Neural progenitor cell (in vitro differentiated cells): Measurements from ENCODE around the gene RUBCN.

Experiments used
- EZH2 ChIP-seq: fragments of 200-600 bp; sonication (generic); IDR thresholded peaks from 2 replicates; pipeline ENCODE4 v1.6.1; 2017; ENCODE audit warnings: antibody characterized with exemption, mild to moderate bottlenecking, moderate library complexity
- TF ChIP-seq, protein P1 (sequence below): fragments of 200-600 bp; sonication (generic); IDR thresholded peaks from 2 replicates; pipeline ENCODE4 v1.5.1; 2017; ENCODE audit warnings: antibody characterized with exemption, mild to moderate bottlenecking

DNA sequence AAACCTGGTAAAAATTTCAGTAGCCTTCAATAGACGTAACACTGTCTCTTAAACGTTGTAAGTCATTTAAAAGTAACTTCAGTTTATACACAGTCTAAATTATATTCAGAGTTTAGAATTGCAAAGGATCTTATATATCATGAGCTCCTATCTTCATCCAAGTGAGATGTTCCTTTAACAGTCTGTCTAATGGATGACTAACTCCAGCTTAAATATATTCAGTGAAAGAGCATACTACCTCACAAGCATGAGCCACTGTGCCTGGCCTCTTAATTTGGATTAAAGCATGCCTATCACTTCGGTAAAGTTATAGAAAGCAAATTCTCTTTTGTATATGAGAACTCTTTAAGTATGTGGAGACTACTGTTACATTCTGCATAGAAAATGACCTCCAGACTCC lies 20.0 kb upstream of the RUBCN start:
- TF ChIP-seq EZH2, result no peak
- TF ChIP-seq, protein P1, sequence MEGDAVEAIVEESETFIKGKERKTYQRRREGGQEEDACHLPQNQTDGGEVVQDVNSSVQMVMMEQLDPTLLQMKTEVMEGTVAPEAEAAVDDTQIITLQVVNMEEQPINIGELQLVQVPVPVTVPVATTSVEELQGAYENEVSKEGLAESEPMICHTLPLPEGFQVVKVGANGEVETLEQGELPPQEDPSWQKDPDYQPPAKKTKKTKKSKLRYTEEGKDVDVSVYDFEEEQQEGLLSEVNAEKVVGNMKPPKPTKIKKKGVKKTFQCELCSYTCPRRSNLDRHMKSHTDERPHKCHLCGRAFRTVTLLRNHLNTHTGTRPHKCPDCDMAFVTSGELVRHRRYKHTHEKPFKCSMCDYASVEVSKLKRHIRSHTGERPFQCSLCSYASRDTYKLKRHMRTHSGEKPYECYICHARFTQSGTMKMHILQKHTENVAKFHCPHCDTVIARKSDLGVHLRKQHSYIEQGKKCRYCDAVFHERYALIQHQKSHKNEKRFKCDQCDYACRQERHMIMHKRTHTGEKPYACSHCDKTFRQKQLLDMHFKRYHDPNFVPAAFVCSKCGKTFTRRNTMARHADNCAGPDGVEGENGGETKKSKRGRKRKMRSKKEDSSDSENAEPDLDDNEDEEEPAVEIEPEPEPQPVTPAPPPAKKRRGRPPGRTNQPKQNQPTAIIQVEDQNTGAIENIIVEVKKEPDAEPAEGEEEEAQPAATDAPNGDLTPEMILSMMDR, result no peak
